Stimulated activated CD8-positive, alpha-beta memory T cell treated with anti-CD3 and anti-CD28 coated beads, Interleukin-7, amount 100 ng/mL, for 48 hours (primary cell): Measurements from ENCODE around the gene IGF1R.
A peak's percentile ranks its signal among the peaks of the same experiment; 100 is the strongest.

Experiments
- DNase-seq, 2 donors: peaks; one replicate each; pipeline ENCODE4 v3.0.0-alpha.2; 2020; ENCODE audit warnings: low read depth in 1 of 2; ENCODE audit errors: extremely low read depth in 1 of 2

The IGF1R gene

DNA sequence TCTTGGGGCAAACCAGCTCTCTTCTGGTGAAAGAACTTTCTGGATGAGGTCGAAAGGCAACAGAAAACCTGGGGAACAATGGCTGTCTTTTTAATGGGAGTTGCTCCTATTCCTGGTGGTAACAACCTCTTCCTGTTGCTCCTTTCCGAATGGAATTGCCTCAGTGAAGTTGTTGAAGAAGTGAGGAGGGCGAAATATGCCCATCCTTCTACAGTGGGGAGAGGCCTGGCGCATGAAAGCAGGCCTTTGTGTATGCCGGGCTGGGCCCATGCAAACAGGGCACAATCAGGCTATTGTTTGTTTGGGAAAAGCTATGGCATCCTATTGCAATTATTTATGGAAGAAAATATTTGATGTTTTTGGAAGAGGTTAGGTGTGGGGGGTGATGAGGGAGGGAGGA, 166.9 kb downstream of the IGF1R start:
- no peak for DNase-seq

DNA sequence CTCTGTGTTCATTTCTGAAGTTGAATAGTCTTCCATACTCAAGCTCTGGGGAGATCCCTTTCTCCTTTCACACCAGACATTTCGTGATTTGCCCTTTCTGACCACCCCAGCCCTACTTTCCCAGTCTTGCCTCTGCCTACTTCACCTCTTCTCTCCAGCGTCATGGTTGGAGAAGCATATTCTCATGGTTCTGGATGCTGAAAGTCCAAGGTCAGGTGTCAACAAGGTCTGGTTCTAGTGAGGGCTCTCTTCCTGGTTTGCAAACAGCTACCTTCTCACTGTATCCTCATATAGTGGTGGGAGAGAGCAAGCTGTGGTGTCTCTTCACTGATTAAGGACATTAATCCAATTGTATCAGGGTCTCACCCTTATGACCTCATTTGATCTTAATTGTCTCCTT, 169.4 kb downstream of the IGF1R start:
- no peak for DNase-seq

DNA sequence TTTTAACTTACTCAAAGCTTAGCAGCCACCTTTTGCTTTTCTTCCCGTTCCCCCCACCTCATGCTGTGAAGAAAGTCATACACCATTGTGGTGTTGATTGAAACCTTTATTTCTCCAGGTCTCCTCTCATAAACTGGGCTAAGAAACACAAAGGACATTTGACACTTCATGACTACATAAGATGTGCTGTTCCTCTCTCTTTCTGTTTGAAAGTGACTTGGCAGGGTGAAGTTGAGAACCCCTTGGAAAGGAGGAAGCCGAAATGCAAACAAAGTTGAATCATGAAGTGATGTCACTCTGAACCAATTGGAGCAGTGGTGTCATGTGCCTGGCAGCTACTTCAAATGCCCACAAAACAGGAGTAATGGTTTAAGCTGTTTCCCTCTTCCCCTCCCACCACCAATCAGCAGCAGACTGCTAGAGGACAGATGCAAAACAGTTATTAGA, 174.7 kb downstream of the IGF1R start:
- no peak for DNase-seq

DNA sequence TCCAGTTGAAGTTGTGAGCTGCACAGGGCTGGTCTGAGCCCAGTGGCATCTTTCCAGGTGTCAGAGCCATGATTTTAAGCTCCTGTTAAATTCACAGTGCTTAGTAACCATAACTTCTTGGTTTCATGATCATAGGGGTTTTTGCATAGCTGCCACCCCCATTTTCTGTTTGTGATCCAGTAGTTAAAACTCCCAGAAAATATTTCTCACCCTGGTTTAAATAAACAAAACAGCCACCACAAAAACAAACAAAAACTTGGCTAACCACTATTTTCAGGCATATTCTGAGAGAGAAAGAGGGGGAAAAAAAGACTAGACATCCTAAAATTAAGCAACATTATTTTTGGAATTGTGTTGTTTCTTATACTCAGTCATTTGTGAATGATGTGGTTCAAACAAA, 175.3 kb downstream of the IGF1R start:
- no peak for DNase-seq

DNA sequence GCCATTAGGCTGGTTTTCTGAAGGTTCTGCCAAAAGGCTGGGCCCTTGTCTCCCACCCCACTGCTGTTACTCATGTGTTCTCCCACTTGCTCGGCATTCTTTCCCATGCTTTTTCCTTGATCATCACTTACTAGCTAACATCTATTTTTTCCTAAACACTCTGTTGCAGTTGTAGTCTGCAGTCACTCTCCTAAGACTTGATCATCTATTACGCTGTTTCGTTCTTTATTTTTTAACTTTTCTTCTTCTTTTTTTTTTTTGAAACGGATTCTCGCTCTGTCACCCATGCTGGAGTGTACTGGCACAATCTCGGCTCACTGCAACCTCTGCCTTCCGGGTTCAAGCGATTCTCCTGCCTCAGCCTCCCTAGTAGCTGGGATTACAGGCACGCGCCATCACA, 176.3 kb downstream of the IGF1R start:
- DNase-seq = no peak

DNA sequence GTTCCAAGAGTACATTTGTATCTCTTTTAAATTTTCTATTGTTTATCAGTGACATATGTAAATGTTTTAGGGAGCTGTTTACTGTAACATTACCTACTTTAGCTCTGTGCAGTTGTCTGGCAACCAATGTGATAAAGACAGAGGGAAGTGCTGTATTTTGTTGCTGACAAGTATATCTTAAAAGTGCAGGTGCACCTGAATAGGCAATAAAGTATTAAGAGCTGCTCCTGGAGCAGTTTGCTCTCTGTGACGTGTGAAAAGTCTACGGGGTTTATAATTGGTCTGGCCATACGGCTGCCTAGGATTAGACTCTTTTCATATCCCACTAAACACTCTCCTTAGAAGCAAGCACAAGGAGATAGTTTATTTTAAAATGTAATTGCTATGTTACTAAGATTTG, 178.3 kb downstream of the IGF1R start:
- DNase-seq = no peak

- DNase-seq = no peak
Observed at GRCh38 chr15:98827217-98827616, 178.9 kb downstream of the IGF1R start.

DNA sequence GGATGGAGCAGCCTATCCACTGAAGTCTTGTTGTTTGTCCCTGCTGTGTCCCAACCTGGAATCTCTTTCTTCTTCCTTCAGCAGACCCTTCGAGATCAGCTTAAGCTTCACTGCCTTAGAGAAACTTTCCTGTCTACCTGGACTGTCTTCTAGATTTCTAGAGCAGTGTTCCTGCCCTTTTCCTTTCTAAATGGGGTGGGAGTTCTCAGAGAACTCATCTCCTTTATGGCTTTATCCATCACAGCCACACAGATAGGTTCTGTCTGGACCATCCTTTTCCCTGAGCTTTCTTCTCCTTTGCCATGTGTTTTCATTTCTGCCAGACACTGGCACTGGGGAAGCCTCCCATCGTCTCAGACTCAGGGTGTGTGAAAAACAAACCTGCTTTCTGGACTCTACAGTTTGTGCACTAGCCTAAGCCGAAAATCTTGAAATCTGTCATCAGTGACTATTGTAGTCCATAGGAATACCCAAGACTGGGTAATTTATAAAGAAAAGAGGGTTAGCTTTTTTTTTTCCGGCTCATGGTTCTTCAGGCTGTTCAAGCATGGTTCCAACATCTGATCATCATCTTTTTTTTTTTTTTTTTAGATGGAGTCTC, 181.8 kb downstream of the IGF1R start:
- DNase-seq = no peak

DNA sequence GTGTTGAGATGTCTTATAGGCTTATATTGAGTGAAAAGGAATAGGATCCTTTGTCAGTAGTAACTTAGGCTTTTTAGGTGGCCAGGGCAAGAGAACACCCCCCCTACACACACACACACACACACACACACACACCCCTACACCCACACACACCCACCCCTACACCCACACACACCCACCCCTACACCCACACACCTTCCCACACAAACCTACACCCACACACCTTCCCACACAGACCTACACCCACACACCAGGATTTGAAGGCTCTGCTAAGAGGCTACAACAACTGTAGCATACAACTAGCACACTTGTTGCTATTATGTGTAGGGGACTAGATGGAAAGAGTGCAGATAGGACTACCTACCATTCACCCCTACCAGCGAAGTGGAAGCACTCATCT, 186.6 kb downstream of the IGF1R start:
- DNase-seq = no peak

- no peak for DNase-seq
Observed at GRCh38 chr15:98835876-98836275, 187.5 kb downstream of the IGF1R start.

DNA sequence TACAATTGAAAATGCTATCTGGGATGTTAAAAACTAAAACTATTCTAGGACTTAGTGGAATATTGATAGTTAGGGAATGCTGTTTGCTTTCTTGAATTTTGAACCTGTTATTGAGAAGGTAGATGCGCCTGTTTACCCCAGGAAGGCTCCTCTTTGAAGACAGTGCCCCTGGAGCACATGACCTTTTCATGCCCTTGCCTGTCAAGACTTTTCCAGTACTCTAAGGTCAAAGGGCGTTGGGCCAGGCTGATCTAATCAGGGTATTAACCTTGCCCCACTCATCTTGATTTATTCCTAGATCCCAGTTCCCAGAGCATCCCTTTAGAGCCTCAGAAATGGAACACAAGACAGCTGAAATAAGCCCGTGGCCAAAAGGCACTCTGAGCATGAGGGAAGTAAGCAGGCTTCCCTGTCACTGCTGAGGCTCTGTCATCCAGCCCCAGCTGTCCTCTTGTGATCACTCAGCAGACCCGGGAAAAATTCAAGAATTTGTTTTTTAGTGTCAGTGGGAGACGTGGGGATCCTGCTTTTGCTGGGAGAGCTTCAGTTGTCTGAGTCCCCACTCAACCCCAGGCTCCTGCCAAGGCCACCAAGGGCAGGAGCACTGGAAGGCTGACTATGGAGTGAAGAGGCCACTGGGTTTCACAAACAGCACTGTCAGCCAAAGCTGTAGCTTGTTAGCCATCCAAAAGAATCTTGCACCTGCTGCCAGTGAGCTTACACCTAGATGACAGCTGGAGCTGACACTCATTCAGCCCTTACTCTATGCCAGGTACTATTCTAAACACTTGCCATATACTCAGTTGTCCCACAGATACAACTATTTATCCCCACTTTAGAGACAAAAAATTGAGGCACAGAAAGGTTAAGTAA, 190.3 kb downstream of the IGF1R start:
- DNase-seq = no peak

DNA sequence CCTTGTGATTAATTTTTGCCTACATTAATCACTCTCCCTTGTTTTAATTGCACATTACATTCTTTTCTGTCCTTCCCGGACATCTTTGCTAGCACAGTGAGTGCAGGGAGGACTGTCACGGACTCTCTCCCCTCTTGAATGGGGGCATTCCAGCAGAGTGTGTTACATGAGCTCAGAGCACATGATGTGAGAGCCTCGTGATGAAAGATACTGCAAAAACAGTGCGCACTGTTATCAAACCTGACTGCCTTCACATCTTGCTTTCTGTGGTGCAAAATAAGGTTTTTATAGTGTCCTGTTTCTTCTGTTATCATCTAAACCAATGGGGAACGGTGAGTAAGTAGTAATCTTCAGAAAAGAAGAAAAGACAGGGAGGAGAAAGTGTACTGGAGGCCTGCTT, 191.7 kb downstream of the IGF1R start:
- DNase-seq = no peak

DNA sequence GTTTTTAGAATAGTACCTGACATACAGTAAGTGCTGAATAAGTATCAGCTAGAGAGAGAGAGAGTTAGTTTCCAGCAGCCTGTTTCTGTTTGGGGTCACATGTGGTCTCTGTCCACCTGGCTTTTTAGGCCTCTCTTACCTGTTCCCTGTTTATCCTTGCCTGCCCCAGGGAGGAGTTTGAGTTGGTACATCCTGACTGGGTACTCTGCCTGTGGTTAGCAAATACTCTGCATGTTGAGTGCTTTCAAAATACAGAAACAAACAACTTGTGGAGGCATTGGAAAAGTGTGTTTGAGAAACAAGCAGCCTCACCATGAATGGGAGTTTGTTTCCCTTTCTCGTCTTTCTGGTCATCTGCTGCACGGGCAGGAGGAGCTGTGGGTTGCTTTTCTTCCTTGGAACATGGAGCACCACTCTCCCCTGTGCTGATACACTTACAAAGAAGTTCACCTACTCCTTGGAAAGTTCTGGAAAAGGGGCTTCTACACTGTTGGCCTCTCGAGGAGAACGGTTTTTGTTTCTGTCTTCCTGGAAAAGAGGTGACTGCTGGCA, 193.2 kb downstream of the IGF1R start:
- DNase-seq = no peak

- no peak for DNase-seq
Observed at GRCh38 chr15:98842192-98842972, 194.0 kb downstream of the IGF1R start.

DNA sequence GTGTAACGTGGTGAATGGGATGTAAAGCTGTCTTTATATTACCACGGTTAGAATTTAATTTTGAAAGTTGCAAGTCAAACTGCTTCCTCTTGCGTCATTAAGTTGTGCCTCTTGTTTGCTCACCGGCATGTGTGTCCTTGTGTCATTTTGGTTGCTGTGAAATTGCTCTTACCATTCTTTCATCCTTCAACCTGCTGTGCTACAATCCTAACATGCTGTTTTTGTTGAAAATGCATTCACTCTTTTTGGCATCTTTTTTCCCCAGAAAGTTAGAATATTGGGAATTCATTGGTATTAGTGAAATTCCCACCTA, 194.6 kb downstream of the IGF1R start:
- no peak for DNase-seq

GRCh38 chr15:98843844-98844243, 195.5 kb downstream of the IGF1R start:
- DNase-seq = no peak

- DNase-seq = no peak
Observed at GRCh38 chr15:98844261-98844660, 195.9 kb downstream of the IGF1R start.

DNA sequence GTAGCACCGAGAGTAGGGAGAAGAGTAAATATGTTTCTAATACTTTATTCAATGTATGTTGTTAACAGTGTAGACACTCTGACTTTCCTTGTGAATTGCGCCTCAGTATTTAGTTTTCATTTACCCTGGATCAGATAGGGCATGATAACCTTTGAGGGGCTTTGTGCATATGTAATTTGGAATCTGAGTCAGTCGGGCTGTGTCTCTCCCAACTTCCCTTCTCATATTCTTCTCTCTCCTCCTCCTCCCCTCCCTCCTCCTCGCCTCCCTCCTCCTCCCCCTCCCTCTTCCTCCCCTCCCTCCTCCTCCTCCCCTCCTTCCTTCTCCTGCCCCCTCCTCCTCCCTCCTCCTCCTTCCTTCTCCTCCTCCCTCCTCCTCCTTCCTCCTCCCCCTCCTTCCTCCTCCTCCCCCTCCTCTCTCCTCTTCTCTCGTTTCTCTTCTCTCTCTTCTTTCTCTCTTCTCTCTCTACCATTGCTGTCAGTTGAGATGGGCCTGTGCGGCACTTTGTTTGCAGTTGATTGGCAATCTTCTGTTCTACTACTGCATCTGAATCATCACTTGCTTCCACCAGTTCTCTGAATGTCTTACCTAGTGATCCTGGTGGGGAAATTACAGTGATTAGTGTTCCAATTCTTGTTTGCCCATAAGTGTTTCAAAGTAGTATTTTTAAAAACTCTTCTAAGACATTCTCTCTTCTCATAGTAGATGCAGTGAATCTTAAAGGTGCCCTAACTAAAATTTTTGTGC, 197.0 kb downstream of the IGF1R start:
- DNase-seq = no peak

DNA sequence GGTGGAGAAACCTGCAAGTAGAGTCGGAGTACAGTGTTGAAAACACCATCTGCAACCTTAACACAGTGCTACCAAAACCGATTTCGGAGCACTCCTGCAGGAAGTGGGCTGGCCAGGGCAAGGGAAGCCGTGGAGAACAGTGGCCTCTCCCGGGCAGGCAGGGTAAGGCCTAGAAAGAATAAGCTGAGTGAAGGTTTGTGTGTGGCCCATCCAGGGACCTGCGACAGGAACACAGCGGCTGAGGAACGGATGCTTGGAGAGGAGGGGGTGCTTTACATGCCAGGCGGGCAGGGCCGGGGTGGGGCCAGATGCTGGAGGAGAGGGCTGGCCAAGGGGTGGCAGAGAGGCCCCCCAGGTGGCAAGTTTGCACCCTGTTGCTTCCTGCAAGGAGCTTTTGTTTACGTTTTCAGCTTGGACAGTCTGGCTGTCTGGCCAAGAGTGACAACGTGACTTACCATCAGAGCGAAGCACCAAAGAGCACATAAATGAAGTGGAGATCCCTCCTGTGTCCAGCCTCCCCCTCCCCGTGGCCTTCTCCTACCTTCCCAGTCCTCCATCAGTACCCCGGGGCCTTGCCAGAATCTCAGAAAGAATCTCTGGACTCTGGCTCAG, 202.7 kb downstream of the IGF1R start:
- DNase-seq = peak in 1 of 2 donors; percentile 45

DNA sequence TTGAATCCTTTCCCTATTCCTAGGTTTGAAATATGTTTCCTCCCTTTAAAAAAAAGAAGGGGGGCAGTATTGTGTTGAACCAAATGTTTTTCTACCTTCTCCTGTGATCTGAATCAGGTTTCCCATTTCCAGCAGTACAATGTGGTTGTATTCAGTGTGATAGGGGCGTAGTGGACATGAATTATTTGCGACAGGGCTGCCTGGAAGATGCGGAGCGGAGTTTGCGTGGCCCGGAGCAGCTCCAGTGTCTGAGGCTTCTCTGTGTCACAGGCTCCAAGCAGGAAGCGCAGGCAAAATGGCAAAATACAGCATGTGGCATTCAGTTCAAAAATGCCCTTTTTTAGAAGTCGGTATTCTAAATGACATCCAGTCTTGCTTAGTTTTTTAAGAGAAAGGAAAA, 204.8 kb downstream of the IGF1R start:
- DNase-seq = peak in 1 of 2 donors; percentile 46
